ENCODE measurements around the gene IQCM.

Gene IQCM

GRCh38 chr4:149426461-149426860, 389.2 kb downstream of the IQCM start:
- peak in 1 of 5 experiments; percentile 0 for DNase-seq

GRCh38 chr4:149409555-149409962, 406.1 kb downstream of the IQCM start:
- no peak for DNase-seq

GRCh38 chr4:149409146-149409545, 406.5 kb downstream of the IQCM start:
- no peak for DNase-seq

GRCh38 chr4:149404143-149404542, 411.5 kb downstream of the IQCM start:
- no peak for DNase-seq

GRCh38 chr4:149403081-149403480, 412.6 kb downstream of the IQCM start:
- no peak for DNase-seq

- no peak for DNase-seq
These were observed 416.6 kb downstream of the IQCM start for GRCh38 chr4:149398993-149399392.

- DNase-seq: peak in 1 of 5 experiments; percentile 13
These were observed 444.7 kb downstream of the IQCM start for GRCh38 chr4:149370785-149371420.

- DNase-seq: no peak
These were observed 445.6 kb downstream of the IQCM start for GRCh38 chr4:149370002-149370401.

GRCh38 chr4:149353241-149353640, 462.4 kb downstream of the IQCM start:
- no peak for DNase-seq

GRCh38 chr4:149349541-149349940, 466.1 kb downstream of the IQCM start:
- no peak for DNase-seq

- DNase-seq: no peak
These were observed 468.5 kb downstream of the IQCM start for GRCh38 chr4:149347139-149347538.

GRCh38 chr4:149345424-149345823, 470.2 kb downstream of the IQCM start:
- DNase-seq: no peak

GRCh38 chr4:149344436-149344835, 471.2 kb downstream of the IQCM start:
- DNase-seq: no peak

- DNase-seq: no peak
These were observed 472.0 kb downstream of the IQCM start for GRCh38 chr4:149343614-149344013.

- peak in 1 of 5 experiments; percentile 18 for DNase-seq
These were observed 474.5 kb downstream of the IQCM start for GRCh38 chr4:149341117-149341516.

GRCh38 chr4:149328161-149328560, 487.5 kb downstream of the IQCM start:
- no peak for DNase-seq

- no peak for DNase-seq
These were observed 493.4 kb downstream of the IQCM start for GRCh38 chr4:149322203-149322602.

- DNase-seq: no peak
These were observed 494.2 kb downstream of the IQCM start for GRCh38 chr4:149321438-149321837.

- peak in 1 of 5 experiments; percentile 2 for DNase-seq
These were observed 504.6 kb downstream of the IQCM start for GRCh38 chr4:149311076-149311475.

- peak in 1 of 5 experiments; percentile 13 for DNase-seq
These were observed 509.1 kb downstream of the IQCM start for GRCh38 chr4:149306537-149306936.

Measured in T-helper 2 cell (primary cell).